Measurements from ENCODE around the gene CSMD2. TPM values are rescaled to one million over a fixed set of nuclear protein-coding genes. Genes with fewer than 3 reads are reported as not detected.

Gene CSMD2
- total RNA-seq, 2 experiments from 2014 or later = not detected

DNA sequence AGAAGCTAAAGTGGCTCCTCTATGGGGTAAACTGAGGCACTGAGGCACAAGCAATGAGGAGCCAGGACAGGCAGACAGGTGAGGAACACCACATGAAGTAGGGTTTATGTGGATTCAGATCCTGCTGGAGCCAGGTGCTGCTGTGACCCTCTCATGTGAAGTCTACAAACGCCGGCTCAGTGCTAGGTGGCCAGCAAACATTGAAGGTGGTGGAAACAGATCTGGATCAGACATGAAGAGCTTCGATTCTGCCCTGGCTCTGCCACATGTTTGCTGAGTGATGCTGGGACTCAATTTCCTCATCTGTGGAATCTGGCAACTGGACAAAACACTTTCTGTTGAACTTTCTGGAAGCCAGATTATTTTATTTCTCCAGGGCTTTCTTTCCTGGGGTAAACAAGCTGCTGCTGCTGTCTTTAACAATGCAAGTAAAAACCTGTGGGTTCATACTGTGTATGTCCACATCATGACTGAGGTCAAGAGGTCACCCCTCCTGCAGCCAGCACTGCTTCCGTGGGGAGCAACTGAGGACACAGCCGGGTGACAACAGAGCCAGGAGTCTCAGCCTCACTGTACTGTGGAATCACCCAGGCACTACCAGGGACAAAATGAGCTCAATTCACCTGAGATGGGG is 267.8 kb downstream of the CSMD2 start:
- Histone ChIP-seq H3K27me3 (ENCODE audit: control insufficient read depth in 1 of 2, insufficient read depth in 2 of 2, low read length in 2 of 2) (peaks cover 5 to 6% of the 10 kb centered on the region in 2 experiments), H3K27ac (ENCODE audit: low read depth in 1 of 2, low read length in 2 of 2) (no peak overlapping the region), H3K9me3 (ENCODE audit: control insufficient read depth in 1 of 2, insufficient read depth in 1 of 2, low read length in 2 of 2) (no peaks in the 10 kb centered on the region), H3K4me1 (ENCODE audit: insufficient read depth, low read length) (no peaks in the 10 kb centered on the region), H3K4me3 (ENCODE audit: low read length) (no peak overlapping the region), H3K36me3 (ENCODE audit: insufficient read depth, low read length) (no peaks in the 10 kb centered on the region)
- ChIA-PET POLR2A (no interaction called here), CTCF (no interaction called here)
- intact Hi-C loops (cut with DNase I, micrococcal nuclease) = no loop called here
- DNase-seq (no peak), ATAC-seq (ENCODE audit: poor library complexity) (no peak)
- Mint-ChIP-seq H3K27me3 (peaks cover 19% of the 10 kb centered on the region), H3K36me3 (ENCODE audit: low read depth) (no peaks in the 10 kb centered on the region), H3K4me1 (ENCODE audit: low read depth) (no peaks in the 10 kb centered on the region), H3K27ac (no peak overlapping the region), H3K4me3 (no peak overlapping the region), H3K9me3 (no peaks in the 10 kb centered on the region)
- TF ChIP-seq, protein P1, sequence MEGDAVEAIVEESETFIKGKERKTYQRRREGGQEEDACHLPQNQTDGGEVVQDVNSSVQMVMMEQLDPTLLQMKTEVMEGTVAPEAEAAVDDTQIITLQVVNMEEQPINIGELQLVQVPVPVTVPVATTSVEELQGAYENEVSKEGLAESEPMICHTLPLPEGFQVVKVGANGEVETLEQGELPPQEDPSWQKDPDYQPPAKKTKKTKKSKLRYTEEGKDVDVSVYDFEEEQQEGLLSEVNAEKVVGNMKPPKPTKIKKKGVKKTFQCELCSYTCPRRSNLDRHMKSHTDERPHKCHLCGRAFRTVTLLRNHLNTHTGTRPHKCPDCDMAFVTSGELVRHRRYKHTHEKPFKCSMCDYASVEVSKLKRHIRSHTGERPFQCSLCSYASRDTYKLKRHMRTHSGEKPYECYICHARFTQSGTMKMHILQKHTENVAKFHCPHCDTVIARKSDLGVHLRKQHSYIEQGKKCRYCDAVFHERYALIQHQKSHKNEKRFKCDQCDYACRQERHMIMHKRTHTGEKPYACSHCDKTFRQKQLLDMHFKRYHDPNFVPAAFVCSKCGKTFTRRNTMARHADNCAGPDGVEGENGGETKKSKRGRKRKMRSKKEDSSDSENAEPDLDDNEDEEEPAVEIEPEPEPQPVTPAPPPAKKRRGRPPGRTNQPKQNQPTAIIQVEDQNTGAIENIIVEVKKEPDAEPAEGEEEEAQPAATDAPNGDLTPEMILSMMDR (IDR thresholded peaks at IDR 0.05) = no peak

DNA sequence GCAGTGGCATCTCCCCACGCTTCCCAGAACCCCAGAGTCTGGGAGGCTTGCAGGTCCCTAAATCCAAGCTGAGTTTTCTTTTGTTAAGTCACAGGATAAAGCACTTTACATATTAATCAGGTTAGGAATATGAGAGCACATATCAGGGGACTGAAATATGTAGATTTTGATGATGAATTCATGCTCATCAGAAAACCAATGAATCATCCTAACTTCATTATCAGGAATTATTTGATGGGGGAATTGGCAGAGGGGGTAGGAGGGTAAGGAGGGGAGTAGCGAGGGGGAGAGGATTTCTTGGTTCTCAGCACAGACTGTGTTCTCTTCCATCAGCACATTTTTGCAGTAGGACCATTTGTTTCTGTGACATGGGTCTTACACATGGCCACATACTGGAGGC is 269.1 kb downstream of the CSMD2 start:
- Histone ChIP-seq H3K4me3 (ENCODE audit: low read length) (no peak overlapping the region), H3K27ac (ENCODE audit: low read depth in 1 of 2, low read length in 2 of 2) (no peak overlapping the region), H3K36me3 (ENCODE audit: insufficient read depth, low read length) (no peaks in the 10 kb centered on the region), H3K9me3 (ENCODE audit: control insufficient read depth in 1 of 2, insufficient read depth in 1 of 2, low read length in 2 of 2) (no peaks in the 10 kb centered on the region), H3K27me3 (ENCODE audit: control insufficient read depth in 1 of 2, insufficient read depth in 2 of 2, low read length in 2 of 2) (peaks cover 4 to 6% of the 10 kb centered on the region in 2 experiments), H3K4me1 (ENCODE audit: insufficient read depth, low read length) (no peaks in the 10 kb centered on the region)
- Mint-ChIP-seq H3K27ac (no peak overlapping the region), H3K4me3 (no peak overlapping the region), H3K36me3 (ENCODE audit: low read depth) (no peaks in the 10 kb centered on the region), H3K4me1 (ENCODE audit: low read depth) (no peaks in the 10 kb centered on the region), H3K27me3 (peaks cover 18% of the 10 kb centered on the region), H3K9me3 (no peaks in the 10 kb centered on the region)
- TF ChIP-seq, protein P1 (IDR thresholded peaks at IDR 0.05) = no peak
- intact Hi-C loops (cut with DNase I, micrococcal nuclease) = no loop called here
- ChIA-PET CTCF (no interaction called here), POLR2A (no interaction called here)
- DNase-seq (no peak), ATAC-seq (ENCODE audit: poor library complexity) (no peak)

DNA sequence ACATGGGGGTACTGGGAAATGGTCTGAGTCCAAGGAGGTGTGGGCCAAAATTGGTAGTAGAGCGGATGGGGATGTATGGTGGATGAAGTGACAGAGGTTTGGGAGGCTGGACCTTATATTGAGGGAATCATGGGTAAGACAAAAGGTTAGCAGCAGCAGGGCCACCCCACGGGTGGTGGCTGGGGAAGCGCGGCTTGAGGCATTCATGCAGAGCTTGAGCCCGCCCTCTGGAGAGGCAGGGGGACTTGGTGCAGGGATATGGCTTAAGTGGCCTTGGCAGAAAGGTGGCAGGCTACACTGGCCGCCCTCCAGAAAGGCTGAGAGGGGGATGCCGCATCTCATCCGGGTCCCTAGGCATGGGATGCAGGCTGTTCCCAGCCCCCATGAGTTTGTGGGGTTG is 269.6 kb downstream of the CSMD2 start:
- Histone ChIP-seq H3K9me3 (ENCODE audit: control insufficient read depth in 1 of 2, insufficient read depth in 1 of 2, low read length in 2 of 2) (no peaks in the 10 kb centered on the region), H3K27ac (ENCODE audit: low read depth in 1 of 2, low read length in 2 of 2) (no peak overlapping the region), H3K4me3 (ENCODE audit: low read length) (no peak overlapping the region), H3K4me1 (ENCODE audit: insufficient read depth, low read length) (no peaks in the 10 kb centered on the region), H3K36me3 (ENCODE audit: insufficient read depth, low read length) (no peaks in the 10 kb centered on the region), H3K27me3 (ENCODE audit: control insufficient read depth in 1 of 2, insufficient read depth in 2 of 2, low read length in 2 of 2) (peaks cover 4 to 6% of the 10 kb centered on the region in 2 experiments)
- Mint-ChIP-seq H3K36me3 (ENCODE audit: low read depth) (no peaks in the 10 kb centered on the region), H3K27me3 (peaks cover 18% of the 10 kb centered on the region), H3K9me3 (no peaks in the 10 kb centered on the region), H3K4me3 (no peak overlapping the region), H3K27ac (no peak overlapping the region), H3K4me1 (ENCODE audit: low read depth) (no peaks in the 10 kb centered on the region)
- DNase-seq = no peak
- POLR2A ChIA-PET = no interaction called here
- ATAC-seq (ENCODE audit: poor library complexity) = no peak
- TF ChIP-seq, protein P1 (IDR thresholded peaks at IDR 0.05) = no peak
- CTCF ChIA-PET = no interaction called here
- intact Hi-C loops (cut with DNase I, micrococcal nuclease) = no loop called here

All from CD4-positive, alpha-beta T cell (primary cell).